GM21723 (cell line): ENCODE results near the gene ABHD3.
"Not testable (repeated sequence)": the region's sequence is repeated elsewhere in the genome, so short reads cannot be mapped to it uniquely, and the experiment has no call there.

Experiments
- ATAC-seq: cut with Tn5 transposase; IDR thresholded peaks from one replicate; pipeline ENCODE4 v1.9.1; 2021; ENCODE audit warnings: mild to moderate bottlenecking, moderate library complexity; ENCODE audit not compliant: unreplicated experiment

The ABHD3 gene

GRCh38 chr18:21703241-21703820, 1.2 kb downstream of the ABHD3 start:
- ATAC-seq = peak; percentile 14

GRCh38 chr18:21702602-21703001, 2.0 kb downstream of the ABHD3 start:
- ATAC-seq = no peak

GRCh38 chr18:21701621-21702020, 3.0 kb downstream of the ABHD3 start:
- ATAC-seq = no peak

- no peak for ATAC-seq
Observed at GRCh38 chr18:21700528-21701075, 4.0 kb downstream of the ABHD3 start.

GRCh38 chr18:21693322-21693721, 11.3 kb downstream of the ABHD3 start:
- no peak for ATAC-seq

GRCh38 chr18:21689736-21690135, 14.8 kb downstream of the ABHD3 start:
- ATAC-seq = no peak

- no peak for ATAC-seq
Observed at GRCh38 chr18:21686282-21687105, 18.1 kb downstream of the ABHD3 start.

- peak; percentile 83 for ATAC-seq
Observed at GRCh38 chr18:21685556-21685981, 19.0 kb downstream of the ABHD3 start.

GRCh38 chr18:21684731-21685130, 19.8 kb downstream of the ABHD3 start:
- ATAC-seq = peak; percentile 56

GRCh38 chr18:21682371-21683051, 22.1 kb downstream of the ABHD3 start:
- ATAC-seq = peak; percentile 47

- ATAC-seq = no peak
Observed at GRCh38 chr18:21680161-21680560, 24.4 kb downstream of the ABHD3 start.

GRCh38 chr18:21678859-21679258, 25.7 kb downstream of the ABHD3 start:
- no peak for ATAC-seq

- not testable (repeated sequence) for ATAC-seq
Observed at GRCh38 chr18:21675354-21675753, 29.2 kb downstream of the ABHD3 start.

- ATAC-seq = no peak
Observed at GRCh38 chr18:21672521-21673267, 31.9 kb downstream of the ABHD3 start.

- no peak for ATAC-seq
Observed at GRCh38 chr18:21669736-21670285, 34.8 kb downstream of the ABHD3 start.

- ATAC-seq = no peak
Observed at GRCh38 chr18:21664069-21664468, 40.5 kb downstream of the ABHD3 start.

- no peak for ATAC-seq
Observed at GRCh38 chr18:21663578-21663977, 41.0 kb downstream of the ABHD3 start.

- ATAC-seq = no peak
Observed at GRCh38 chr18:21662581-21662980, 42.0 kb downstream of the ABHD3 start.

GRCh38 chr18:21660078-21660477, 44.5 kb downstream of the ABHD3 start:
- no peak for ATAC-seq

GRCh38 chr18:21656402-21656801, 48.2 kb downstream of the ABHD3 start:
- ATAC-seq = no peak

- ATAC-seq = no peak
Observed at GRCh38 chr18:21653361-21653760, 51.2 kb downstream of the ABHD3 start.
